Measurements from ENCODE around the gene TRAPPC10.
"Not testable (repeated sequence)": the region's sequence is repeated elsewhere in the genome, so short reads cannot be mapped to it uniquely, and the experiment has no call there.

Gene TRAPPC10

GRCh38 chr21:44090325-44090724 is 78.2 kb downstream of the TRAPPC10 start:
- H3K27ac ChIP-seq (ENCODE audit: low read depth, low read length) = no peak overlapping the region
- H3K4me3 ChIP-seq (ENCODE audit: low read depth, low read length) = no peak overlapping the region
- no peak overlapping the region for H2AFZ ChIP-seq (ENCODE audit: low read length, unreplicated experiment)
- H3K36me3 ChIP-seq (ENCODE audit: insufficient read depth, low read length) = peaks cover 3% of the 10 kb centered on the region; the same call in 1 of the 2 replicates
- no peaks in the 10 kb centered on the region for H3K27me3 ChIP-seq (ENCODE audit: insufficient read depth, low read length)
- H3K4me1 ChIP-seq (ENCODE audit: control insufficient read depth, insufficient read depth, low read length, unreplicated experiment) = peaks cover under 1% of the 10 kb centered on the region
- H3K79me2 ChIP-seq (ENCODE audit: control insufficient read depth, insufficient read depth, low read length, unreplicated experiment) = no peaks in the 10 kb centered on the region

GRCh38 chr21:44092211-44092610 is 80.1 kb downstream of the TRAPPC10 start:
- Histone ChIP-seq H3K27ac (ENCODE audit: low read depth, low read length) (no peak overlapping the region), H3K27me3 (ENCODE audit: insufficient read depth, low read length) (no peaks in the 10 kb centered on the region), H3K4me1 (ENCODE audit: control insufficient read depth, insufficient read depth, low read length, unreplicated experiment) (peaks cover 3% of the 10 kb centered on the region), H3K4me3 (ENCODE audit: low read depth, low read length) (no peak overlapping the region), H3K36me3 (ENCODE audit: insufficient read depth, low read length) (peaks cover 3% of the 10 kb centered on the region; the same call in 1 of the 2 replicates), H2AFZ (ENCODE audit: low read length, unreplicated experiment) (no peak overlapping the region), H3K79me2 (ENCODE audit: control insufficient read depth, insufficient read depth, low read length, unreplicated experiment) (no peaks in the 10 kb centered on the region)

- H3K27me3 ChIP-seq (ENCODE audit: insufficient read depth, low read length) = no peaks in the 10 kb centered on the region
- peaks cover 3% of the 10 kb centered on the region; the same call in 1 of the 2 replicates for H3K36me3 ChIP-seq (ENCODE audit: insufficient read depth, low read length)
- peaks cover 3% of the 10 kb centered on the region for H3K4me1 ChIP-seq (ENCODE audit: control insufficient read depth, insufficient read depth, low read length, unreplicated experiment)
- no peaks in the 10 kb centered on the region for H3K79me2 ChIP-seq (ENCODE audit: control insufficient read depth, insufficient read depth, low read length, unreplicated experiment)
- no peak overlapping the region for H2AFZ ChIP-seq (ENCODE audit: low read length, unreplicated experiment)
- H3K27ac ChIP-seq (ENCODE audit: low read depth, low read length) = no peak overlapping the region
- H3K4me3 ChIP-seq (ENCODE audit: low read depth, low read length) = no peak overlapping the region
These were observed 81.7 kb downstream of the TRAPPC10 start for GRCh38 chr21:44093761-44094160.

- peaks cover 3% of the 10 kb centered on the region; the same call in 1 of the 2 replicates for H3K36me3 ChIP-seq (ENCODE audit: insufficient read depth, low read length)
These were observed 82.7 kb downstream of the TRAPPC10 start for GRCh38 chr21:44094832-44095231.

GRCh38 chr21:44098507-44098906 is 86.4 kb downstream of the TRAPPC10 start:
- H2AFZ ChIP-seq (ENCODE audit: low read length, unreplicated experiment); H3K27me3 ChIP-seq (ENCODE audit: insufficient read depth, low read length); H3K79me2 ChIP-seq (ENCODE audit: control insufficient read depth, insufficient read depth, low read length, unreplicated experiment); H3K4me3 ChIP-seq (ENCODE audit: low read depth, low read length); H3K27ac ChIP-seq (ENCODE audit: low read depth, low read length); H3K36me3 ChIP-seq (ENCODE audit: insufficient read depth, low read length); H3K4me1 ChIP-seq (ENCODE audit: control insufficient read depth, insufficient read depth, low read length, unreplicated experiment): not testable (repeated sequence)

More at GRCh38 chr21:44094832-44095231, 82.7 kb downstream of the TRAPPC10 start:
- Histone ChIP-seq H3K27me3 (ENCODE audit: insufficient read depth, low read length) (no peaks in the 10 kb centered on the region), H3K4me1 (ENCODE audit: control insufficient read depth, insufficient read depth, low read length, unreplicated experiment) (peaks cover 3% of the 10 kb centered on the region), H2AFZ (ENCODE audit: low read length, unreplicated experiment) (no peak overlapping the region), H3K4me3 (ENCODE audit: low read depth, low read length) (no peak overlapping the region), H3K27ac (ENCODE audit: low read depth, low read length) (no peak overlapping the region), H3K79me2 (ENCODE audit: control insufficient read depth, insufficient read depth, low read length, unreplicated experiment) (no peaks in the 10 kb centered on the region)

- not testable (repeated sequence) for H3K27ac ChIP-seq (ENCODE audit: low read depth, low read length); H3K36me3 ChIP-seq (ENCODE audit: insufficient read depth, low read length); H3K4me1 ChIP-seq (ENCODE audit: control insufficient read depth, insufficient read depth, low read length, unreplicated experiment); H3K4me3 ChIP-seq (ENCODE audit: low read depth, low read length); H2AFZ ChIP-seq (ENCODE audit: low read length, unreplicated experiment); H3K79me2 ChIP-seq (ENCODE audit: control insufficient read depth, insufficient read depth, low read length, unreplicated experiment); H3K27me3 ChIP-seq (ENCODE audit: insufficient read depth, low read length)
These were observed 86.9 kb downstream of the TRAPPC10 start for GRCh38 chr21:44098964-44099363.

- H3K4me1 ChIP-seq (ENCODE audit: control insufficient read depth, insufficient read depth, low read length, unreplicated experiment); H3K27ac ChIP-seq (ENCODE audit: low read depth, low read length); H3K36me3 ChIP-seq (ENCODE audit: insufficient read depth, low read length); H3K4me3 ChIP-seq (ENCODE audit: low read depth, low read length); H3K79me2 ChIP-seq (ENCODE audit: control insufficient read depth, insufficient read depth, low read length, unreplicated experiment); H2AFZ ChIP-seq (ENCODE audit: low read length, unreplicated experiment); H3K27me3 ChIP-seq (ENCODE audit: insufficient read depth, low read length): not testable (repeated sequence)
These were observed 95.0 kb downstream of the TRAPPC10 start, which contains the start of gene PWP2 for GRCh38 chr21:44107026-44107501. TSS of gene PWP2 (plus strand) at chr21:44107399. CDS start at chr21:44107417, 18 bp downstream.

- not testable (repeated sequence) for H3K4me3 ChIP-seq (ENCODE audit: low read depth, low read length); H3K27ac ChIP-seq (ENCODE audit: low read depth, low read length); H3K27me3 ChIP-seq (ENCODE audit: insufficient read depth, low read length); H3K79me2 ChIP-seq (ENCODE audit: control insufficient read depth, insufficient read depth, low read length, unreplicated experiment); H3K4me1 ChIP-seq (ENCODE audit: control insufficient read depth, insufficient read depth, low read length, unreplicated experiment); H2AFZ ChIP-seq (ENCODE audit: low read length, unreplicated experiment); H3K36me3 ChIP-seq (ENCODE audit: insufficient read depth, low read length)
These were observed 95.5 kb downstream of the TRAPPC10 start for GRCh38 chr21:44107589-44107988.

- not testable (repeated sequence) for H3K4me3 ChIP-seq (ENCODE audit: low read depth, low read length); H3K27ac ChIP-seq (ENCODE audit: low read depth, low read length); H3K79me2 ChIP-seq (ENCODE audit: control insufficient read depth, insufficient read depth, low read length, unreplicated experiment); H3K4me1 ChIP-seq (ENCODE audit: control insufficient read depth, insufficient read depth, low read length, unreplicated experiment); H3K27me3 ChIP-seq (ENCODE audit: insufficient read depth, low read length); H3K36me3 ChIP-seq (ENCODE audit: insufficient read depth, low read length); H2AFZ ChIP-seq (ENCODE audit: low read length, unreplicated experiment)
These were observed 101.7 kb downstream of the TRAPPC10 start for GRCh38 chr21:44113702-44114371.

GRCh38 chr21:44122131-44122530 is 110.0 kb downstream of the TRAPPC10 start:
- not testable (repeated sequence) for H3K36me3 ChIP-seq (ENCODE audit: insufficient read depth, low read length); H3K4me1 ChIP-seq (ENCODE audit: control insufficient read depth, insufficient read depth, low read length, unreplicated experiment); H3K27ac ChIP-seq (ENCODE audit: low read depth, low read length); H3K27me3 ChIP-seq (ENCODE audit: insufficient read depth, low read length); H2AFZ ChIP-seq (ENCODE audit: low read length, unreplicated experiment); H3K79me2 ChIP-seq (ENCODE audit: control insufficient read depth, insufficient read depth, low read length, unreplicated experiment); H3K4me3 ChIP-seq (ENCODE audit: low read depth, low read length)

- H2AFZ ChIP-seq (ENCODE audit: low read length, unreplicated experiment); H3K36me3 ChIP-seq (ENCODE audit: insufficient read depth, low read length); H3K4me3 ChIP-seq (ENCODE audit: low read depth, low read length); H3K27me3 ChIP-seq (ENCODE audit: insufficient read depth, low read length); H3K79me2 ChIP-seq (ENCODE audit: control insufficient read depth, insufficient read depth, low read length, unreplicated experiment); H3K27ac ChIP-seq (ENCODE audit: low read depth, low read length); H3K4me1 ChIP-seq (ENCODE audit: control insufficient read depth, insufficient read depth, low read length, unreplicated experiment): not testable (repeated sequence)
These were observed 115.7 kb downstream of the TRAPPC10 start for GRCh38 chr21:44127827-44128226.

Data from ACC112 (cell line).